ENCODE results near the gene PLXDC2. TPM values are rescaled to one million over a fixed set of nuclear protein-coding genes. Genes with fewer than 3 reads are reported as not detected.

PLXDC2 gene
- polyA plus RNA-seq, 1 of the 3 experiments (the other 2 are of a cell fraction): 2.5 TPM

GRCh38 chr10:19843487-19843886 is 27.3 kb downstream of the PLXDC2 start:
- Histone ChIP-seq H3K4me3 (ENCODE audit: low read depth in 2 of 2, low read length in 1 of 2) (no peak overlapping the region), H2AFZ (ENCODE audit: low read depth) (no peak overlapping the region), H3K4me1 (ENCODE audit: control insufficient read depth in 1 of 2, insufficient read depth in 2 of 2, low read depth in 1 of 2, low read length in 1 of 2) (peaks cover 3 to 5% of the 10 kb centered on the region in 2 experiments; a peak in 2 of 4 replicates), H3F3A (replicated peaks; ENCODE audit: insufficient read depth) (no peaks in the 10 kb centered on the region), H3K4me2 (no peak overlapping the region), H3K79me2 (ENCODE audit: insufficient read depth) (no peaks in the 10 kb centered on the region), H3K9me3 (no peaks in the 10 kb centered on the region), H4K20me1 (ENCODE audit: insufficient read depth) (no peaks in the 10 kb centered on the region), H3K27me3 (ENCODE audit: insufficient read depth) (no peaks in the 10 kb centered on the region), H3K9ac (no peak overlapping the region), H3K27ac (ENCODE audit: low read depth in 2 of 2, low read length in 1 of 2) (no peak overlapping the region), H3K36me3 (replicated peaks in 1 of 2; ENCODE audit: control insufficient read depth in 1 of 2, insufficient read depth in 2 of 2, low read length in 1 of 2) (no peaks in the 10 kb centered on the region), H3K9me2 (no peaks in the 10 kb centered on the region)
- TF ChIP-seq CHD2 (IDR thresholded peaks at IDR 0.05; ENCODE audit: low read length, partially characterized antibody): peak; percentile 40
- no peak for TF ChIP-seq USF1 (IDR thresholded peaks at IDR 0.05; ENCODE audit: borderline replicate concordance, low read depth)
- 20% methylated on average over 1 of the region's 1 CpG for WGBS (ENCODE audit: low lambda C conversion rate)
- no peak for DNase-seq
- ChIA-PET CTCF (interaction anchor here (1.1 to 2.0 kb wide), 3 partner anchors 24 to 925 kb away, joined by 3 to 7 read pairs (median 5); no protein-coding TSS in a partner anchor), POLR2A (interaction anchor here (1.1 kb wide), 1 partner anchor 15 kb away, joined by 4 read pairs; no protein-coding TSS in a partner anchor)

GRCh38 chr10:19845503-19846368 is 29.5 kb downstream of the PLXDC2 start:
- Histone ChIP-seq H3K4me1 (ENCODE audit: control insufficient read depth in 1 of 2, insufficient read depth in 2 of 2, low read depth in 1 of 2, low read length in 1 of 2) (peaks cover 0 to 3% of the 10 kb centered on the region in 2 experiments; a peak in 2 of 4 replicates), H3K9ac (no peak overlapping the region), H3K9me3 (no peaks in the 10 kb centered on the region), H3K36me3 (replicated peaks in 1 of 2; ENCODE audit: control insufficient read depth in 1 of 2, insufficient read depth in 2 of 2, low read length in 1 of 2) (no peaks in the 10 kb centered on the region), H3K27me3 (ENCODE audit: insufficient read depth) (no peaks in the 10 kb centered on the region), H3K4me2 (no peak overlapping the region), H3F3A (replicated peaks; ENCODE audit: insufficient read depth) (no peaks in the 10 kb centered on the region), H4K20me1 (ENCODE audit: insufficient read depth) (no peaks in the 10 kb centered on the region), H3K27ac (ENCODE audit: low read depth in 2 of 2, low read length in 1 of 2) (no peak overlapping the region), H3K79me2 (ENCODE audit: insufficient read depth) (no peaks in the 10 kb centered on the region), H3K9me2 (no peaks in the 10 kb centered on the region), H3K4me3 (ENCODE audit: low read depth in 2 of 2, low read length in 1 of 2) (no peak overlapping the region), H2AFZ (ENCODE audit: low read depth) (no peak overlapping the region)
- CTCF ChIA-PET: interaction anchor here (1.1 kb wide), 1 partner anchor 373 kb away, joined by 3 read pairs; no protein-coding TSS in a partner anchor
- 53% methylated on average over 1 of the region's 1 CpG for WGBS (ENCODE audit: low lambda C conversion rate)
- TF ChIP-seq EP300 (IDR thresholded peaks at IDR 0.05; ENCODE audit: borderline replicate concordance in 1 of 2, low read depth in 1 of 2, low read length in 1 of 2) (no peak), FOXM1 (IDR thresholded peaks at IDR 0.05; ENCODE audit: low read depth) (no peak), TAF1 (IDR thresholded peaks at IDR 0.05; ENCODE audit: borderline replicate concordance, low read depth, low read length) (no peak), YY1 (IDR thresholded peaks at IDR 0.05; ENCODE audit: low read depth) (no peak), CHD2 (IDR thresholded peaks at IDR 0.05; ENCODE audit: low read length, partially characterized antibody) (no peak), FOSL2 (IDR thresholded peaks at IDR 0.05; ENCODE audit: borderline replicate concordance, low read depth) (no peak), USF2 (IDR thresholded peaks at IDR 0.05; ENCODE audit: borderline replicate concordance, low read depth, low read length) (no peak), MEF2A (IDR thresholded peaks at IDR 0.05; ENCODE audit: borderline replicate concordance, low read depth) (no peak)
- DNase-seq: no peak
- POLR2A ChIA-PET: no interaction called here

Data from SK-N-SH (cell line).